GM18861 (cell line): ENCODE data around the gene TASOR2.
A peak's percentile ranks its signal among the peaks of the same experiment; 100 is the strongest.

Experiments
- ATAC-seq: cut with Tn5 transposase; IDR thresholded peaks from one replicate; pipeline ENCODE4 v1.9.1; 2021; ENCODE audit not compliant: unreplicated experiment

TASOR2 gene

GRCh38 chr10:5683065-5683464 lies 1.6 kb upstream of the TASOR2 start:
- no peak for ATAC-seq

- peak; percentile 27 for ATAC-seq
Observed at GRCh38 chr10:5684971-5685763, 529 bp downstream of the TASOR2 start.

GRCh38 chr10:5685764-5686240 lies 1.2 kb downstream of the TASOR2 start:
- no peak for ATAC-seq

GRCh38 chr10:5688587-5688986 lies 3.9 kb downstream of the TASOR2 start:
- no peak for ATAC-seq

GRCh38 chr10:5691786-5692185 lies 7.1 kb downstream of the TASOR2 start:
- ATAC-seq: no peak

GRCh38 chr10:5692461-5693358 lies 8.1 kb downstream of the TASOR2 start:
- peak; percentile 73 for ATAC-seq

GRCh38 chr10:5694573-5694972 lies 9.9 kb downstream of the TASOR2 start:
- no peak for ATAC-seq

- ATAC-seq: no peak
Observed at GRCh38 chr10:5697342-5697741, 12.7 kb downstream of the TASOR2 start.

GRCh38 chr10:5698062-5698461 lies 13.4 kb downstream of the TASOR2 start:
- ATAC-seq: no peak

- ATAC-seq: no peak
Observed at GRCh38 chr10:5708356-5708755, 23.7 kb downstream of the TASOR2 start.

GRCh38 chr10:5709865-5710264 lies 25.2 kb downstream of the TASOR2 start:
- no peak for ATAC-seq

- no peak for ATAC-seq
Observed at GRCh38 chr10:5710859-5711258, 26.2 kb downstream of the TASOR2 start.

- no peak for ATAC-seq
Observed at GRCh38 chr10:5711642-5712041, 27.0 kb downstream of the TASOR2 start.

GRCh38 chr10:5719546-5719945 lies 34.9 kb downstream of the TASOR2 start:
- ATAC-seq: no peak

GRCh38 chr10:5720182-5720581 lies 35.5 kb downstream of the TASOR2 start:
- no peak for ATAC-seq

- ATAC-seq: no peak
Observed at GRCh38 chr10:5723692-5724091, 39.1 kb downstream of the TASOR2 start.

- no peak for ATAC-seq
Observed at GRCh38 chr10:5730766-5731165, 46.1 kb downstream of the TASOR2 start.

GRCh38 chr10:5731559-5731958 lies 46.9 kb downstream of the TASOR2 start:
- no peak for ATAC-seq

GRCh38 chr10:5732141-5732540 lies 47.5 kb downstream of the TASOR2 start:
- ATAC-seq: no peak
